CD4-positive, alpha-beta T cell treated with Interleukin-6 at 100 ng/mL for 8 hours (primary cell): ENCODE measurements around the gene MPIG6B.
A peak's percentile ranks its signal among the peaks of the same experiment; 100 is the strongest.
"Not testable (repeated sequence)": the region's sequence is repeated elsewhere in the genome, so short reads cannot be mapped to it uniquely, and the experiment has no call there.

ENCODE experiments used
- DNase-seq: peaks from one replicate; pipeline ENCODE4 v3.0.0-alpha.2; 2020; ENCODE audit warnings: mixed read lengths, low spot score

Gene MPIG6B

DNA sequence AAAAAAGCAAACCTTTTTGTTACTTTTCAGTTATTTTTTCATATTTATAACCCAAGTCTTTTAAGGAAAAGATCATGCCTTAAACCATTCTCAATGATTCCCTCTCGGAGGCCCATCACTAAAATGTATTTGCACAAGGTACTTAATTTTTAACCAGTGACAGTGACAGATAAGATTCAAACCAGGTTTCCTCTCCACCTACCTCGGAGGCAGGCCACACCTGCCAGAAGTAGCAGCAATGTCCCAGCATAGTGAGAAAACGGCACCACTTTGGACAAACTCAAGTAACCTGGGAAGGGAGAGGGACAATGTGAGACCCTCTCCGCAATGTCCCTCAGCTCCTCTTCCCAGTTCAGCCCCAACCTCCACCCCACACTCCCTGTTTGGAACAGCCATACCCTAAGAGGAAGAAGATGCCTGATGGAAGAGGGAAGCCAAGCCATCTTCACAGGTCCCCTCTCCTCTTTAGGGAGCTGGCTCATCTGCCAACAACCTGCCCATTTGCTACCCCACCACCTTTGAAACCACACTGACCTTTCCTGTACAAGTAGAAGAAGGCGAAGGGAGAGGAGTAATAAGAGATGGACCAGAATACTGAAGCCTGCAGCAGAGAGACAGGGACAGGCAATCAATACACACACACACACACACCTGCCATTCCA is 22.3 kb upstream of the MPIG6B start:
- DNase-seq: no peak

DNA sequence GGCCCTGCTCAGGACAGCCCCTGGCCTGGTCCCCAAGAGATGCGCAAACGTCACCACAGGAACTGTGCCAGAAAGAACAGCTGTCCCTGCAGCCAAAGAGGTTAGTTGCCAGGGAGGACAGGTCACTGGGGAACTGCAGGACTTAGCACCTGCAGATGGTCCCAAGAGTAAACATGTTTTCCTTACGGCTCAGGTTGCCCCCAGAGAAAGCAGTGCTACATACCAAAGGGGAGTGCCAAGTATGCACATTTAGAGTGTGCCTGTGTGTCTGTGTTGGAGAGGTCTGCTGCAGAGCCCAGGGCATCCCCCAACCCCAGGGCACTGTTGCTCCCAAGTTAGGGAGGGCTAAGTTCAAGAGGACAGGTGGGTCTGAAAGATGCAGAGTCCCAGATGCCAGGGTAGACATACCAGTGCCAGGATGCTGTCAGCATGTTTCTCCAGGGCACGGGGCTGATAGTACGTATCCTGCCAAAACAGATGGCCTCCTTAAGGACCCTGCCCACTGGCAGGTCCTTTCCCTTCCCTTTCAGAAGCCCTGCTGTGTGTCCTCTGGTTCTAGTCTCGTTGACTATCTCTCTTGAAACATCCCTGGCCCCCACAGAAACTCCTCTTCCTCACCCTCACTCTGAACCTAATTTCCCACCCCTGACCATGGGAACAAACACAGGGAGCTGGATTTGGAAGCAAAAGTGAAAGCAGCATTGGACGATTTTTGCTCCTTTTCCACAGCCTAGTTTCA is 21.3 kb upstream of the MPIG6B start:
- no peak for DNase-seq

DNA sequence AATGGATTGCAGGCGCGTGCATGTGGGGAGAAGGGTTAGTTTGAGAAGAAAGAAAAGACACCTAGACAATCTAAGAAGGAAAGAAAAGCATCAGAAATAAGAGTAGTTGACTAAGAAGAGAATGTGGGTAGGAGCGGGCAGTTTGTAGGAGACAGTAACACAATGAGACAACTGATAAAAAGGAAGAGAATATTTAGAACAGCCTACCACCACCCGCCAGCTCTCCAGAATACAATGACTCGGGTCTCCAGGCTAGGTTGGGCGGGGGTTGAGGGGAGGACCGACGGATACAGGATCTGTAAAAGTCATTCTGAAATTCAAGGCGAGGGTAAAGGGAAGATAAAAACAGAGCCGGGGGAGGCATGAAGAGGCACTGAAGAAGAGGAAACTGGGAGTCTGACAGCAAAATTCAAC is 20.8 kb upstream of the MPIG6B start:
- DNase-seq: no peak

DNA sequence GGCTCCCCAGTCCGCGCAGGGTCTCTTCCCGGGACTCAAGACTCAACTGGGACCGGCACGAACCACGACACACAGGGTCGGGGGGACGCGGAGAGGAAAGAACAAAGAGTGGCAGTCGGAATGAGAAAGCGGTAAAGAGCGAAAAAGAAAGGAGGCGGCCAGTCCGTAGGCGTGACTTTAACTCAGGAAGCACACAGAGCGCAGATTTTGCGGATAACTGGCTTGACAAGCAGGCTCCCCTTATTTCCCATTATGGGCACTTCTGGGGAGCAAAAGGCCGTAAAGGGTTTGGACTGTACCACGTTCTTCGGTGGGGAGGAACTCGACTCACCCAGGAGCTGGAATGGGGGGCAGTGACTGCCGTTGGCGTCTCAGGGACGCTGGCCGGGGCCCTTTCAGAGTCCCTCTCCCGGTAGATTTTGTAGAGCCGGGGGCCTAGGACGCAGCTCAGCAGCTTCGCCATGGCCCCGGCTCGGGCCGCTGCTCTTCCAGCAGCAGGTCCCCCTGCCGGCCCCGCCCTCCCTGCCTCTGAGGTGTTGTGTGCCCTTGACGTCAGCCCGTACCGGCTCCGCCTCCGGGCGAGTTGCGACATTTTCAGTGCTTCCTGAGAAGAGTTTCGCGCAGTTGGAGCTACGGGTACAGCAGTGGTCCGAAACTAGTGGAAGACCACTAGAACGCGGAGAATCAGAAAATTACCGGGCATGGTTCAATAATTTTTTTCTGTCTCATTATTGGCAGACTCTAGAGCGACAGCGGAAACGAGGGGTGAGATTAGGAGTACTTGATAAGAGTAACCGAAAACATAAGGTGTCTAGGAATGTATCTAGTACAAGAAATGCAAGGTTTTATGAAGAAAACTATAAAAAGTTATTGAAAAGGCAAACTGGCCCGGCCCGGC is 20.1 kb upstream of the MPIG6B start, which contains the start of gene ABHD16A:
ABHD16A (minus strand) TSS at position 506 of the 898 bp plus-strand sequence; CDS start at position 463, 43 bp downstream.
- DNase-seq: peak; percentile 98

DNA sequence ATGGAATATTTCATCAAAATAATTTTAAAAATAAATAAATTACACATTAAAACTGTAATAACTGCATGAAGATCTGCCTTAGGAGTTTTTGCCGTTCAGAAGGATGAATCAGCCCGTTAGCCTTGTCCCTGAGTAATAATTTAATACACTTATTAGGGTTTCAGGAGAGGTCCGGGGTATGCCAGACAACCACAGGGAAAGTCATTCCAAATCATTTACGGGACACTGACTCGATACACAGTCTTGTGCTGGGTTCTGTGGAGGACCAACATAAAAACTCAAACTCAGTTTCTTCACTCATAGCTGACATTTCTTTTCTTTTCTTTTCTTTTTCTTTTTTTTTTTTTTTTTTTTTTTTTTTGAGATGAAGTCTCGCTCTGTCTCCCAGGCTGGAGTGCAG is 17.2 kb upstream of the MPIG6B start:
- DNase-seq: no peak

DNA sequence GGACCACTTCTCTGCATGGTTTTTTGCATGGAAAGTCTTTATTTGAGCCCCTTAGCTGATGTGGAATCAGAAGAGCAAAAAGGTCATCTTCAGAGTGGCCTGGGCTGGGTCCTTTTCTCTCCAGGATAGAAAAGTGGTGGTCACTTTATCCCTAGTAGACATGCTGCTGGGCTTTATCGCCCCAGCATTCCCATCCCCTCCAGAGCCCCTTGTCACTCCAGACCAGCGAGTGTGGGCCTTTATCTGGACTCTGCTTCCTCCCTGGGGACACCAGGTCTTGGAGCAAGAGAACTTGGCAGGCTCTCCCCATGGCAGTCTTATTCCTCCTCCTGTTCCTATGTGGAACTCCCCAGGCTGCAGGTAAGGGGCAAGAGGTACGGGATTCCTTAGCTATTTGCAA is 16.6 kb upstream of the MPIG6B start, which contains the start of gene LY6G6F:
LY6G6F (plus strand) TSS at position 268 of the 400 bp plus-strand sequence; CDS start at position 309, 41 bp downstream.
- DNase-seq: no peak

DNA sequence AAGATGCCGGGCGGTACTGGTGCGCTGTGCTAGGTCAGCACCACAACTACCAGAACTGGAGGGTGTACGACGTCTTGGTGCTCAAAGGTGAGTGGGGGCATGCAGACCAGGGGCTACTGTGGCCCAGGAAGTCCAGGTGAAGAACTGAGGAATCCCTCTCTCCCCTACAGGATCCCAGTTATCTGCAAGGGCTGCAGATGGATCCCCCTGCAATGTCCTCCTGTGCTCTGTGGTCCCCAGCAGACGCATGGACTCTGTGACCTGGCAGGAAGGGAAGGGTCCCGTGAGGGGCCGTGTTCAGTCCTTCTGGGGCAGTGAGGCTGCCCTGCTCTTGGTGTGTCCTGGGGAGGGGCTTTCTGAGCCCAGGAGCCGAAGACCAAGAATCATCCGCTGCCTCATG is 15.5 kb upstream of the MPIG6B start:
- no peak for DNase-seq

DNA sequence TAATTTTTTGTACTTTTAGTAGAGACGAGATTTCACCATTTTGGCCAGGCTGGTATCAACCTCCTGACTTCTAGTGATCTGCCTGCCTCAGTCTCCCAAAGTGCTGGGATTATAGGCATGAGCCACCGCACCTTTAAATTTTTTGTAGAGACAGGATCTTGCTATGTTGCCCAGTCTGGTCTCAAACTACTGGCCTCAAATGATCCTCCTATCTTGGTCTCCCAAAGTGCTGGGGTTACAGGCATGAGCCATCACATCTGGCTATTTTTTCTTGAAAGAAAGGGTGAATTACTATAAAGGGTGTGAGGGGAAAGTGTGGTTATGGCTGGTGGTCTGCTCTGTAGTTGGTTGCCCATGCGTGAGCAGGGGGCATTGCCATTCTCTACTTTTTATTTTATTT is 14.9 kb upstream of the MPIG6B start:
- DNase-seq: no peak

DNA sequence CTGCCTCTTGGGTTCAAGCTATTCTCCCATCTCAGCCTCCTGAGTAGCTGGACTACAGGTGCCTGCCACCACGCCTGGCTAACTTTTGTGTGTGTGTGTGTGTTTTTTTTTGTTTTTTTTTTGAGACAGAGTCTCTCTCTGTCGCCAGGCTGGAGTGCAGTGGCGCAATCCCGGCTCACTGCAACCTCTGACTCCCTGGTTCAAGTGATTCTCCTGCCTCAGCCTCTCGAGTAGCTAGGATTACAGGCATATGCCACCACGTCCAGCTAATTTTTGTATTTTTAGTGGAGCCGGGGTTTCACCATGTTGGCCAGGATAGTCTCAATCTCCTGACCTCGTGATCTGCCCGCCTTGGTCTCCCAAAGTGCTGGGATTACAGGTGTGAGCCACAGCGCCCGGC is 14.0 kb upstream of the MPIG6B start:
- not testable (repeated sequence) for DNase-seq

DNA sequence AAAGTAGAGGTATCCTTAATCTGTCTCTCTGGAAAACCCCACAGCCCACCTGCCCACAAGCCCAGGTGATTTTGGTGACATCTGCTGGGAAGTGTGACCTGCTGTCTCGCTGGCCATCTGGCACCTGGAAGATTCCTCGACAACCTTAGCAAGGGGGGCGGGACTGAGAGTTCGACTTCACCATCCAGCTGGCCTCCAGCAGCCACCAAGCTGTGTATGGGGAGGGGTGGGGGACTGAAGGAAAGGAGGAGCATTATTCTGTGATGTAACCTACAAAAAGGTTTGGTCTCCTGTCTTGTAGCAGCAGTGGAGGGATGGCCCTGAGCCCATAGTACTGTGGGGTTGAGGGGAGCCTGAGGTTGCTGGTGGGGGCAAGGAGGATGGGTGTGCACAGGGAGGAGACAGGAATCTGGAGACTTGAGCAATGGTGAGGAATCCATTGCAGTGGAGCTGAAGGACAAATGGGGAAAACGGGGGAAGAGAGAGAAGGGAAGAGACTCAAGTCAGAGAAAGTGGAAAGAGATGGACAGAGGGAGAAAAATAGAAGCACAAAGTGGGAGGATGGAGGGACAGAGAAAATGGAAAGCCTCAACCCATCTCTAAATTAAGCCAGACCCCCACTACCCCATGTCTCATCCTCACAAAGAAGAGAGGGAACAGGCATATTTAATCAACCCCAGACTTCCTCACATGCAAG is 12.5 kb upstream of the MPIG6B start:
- no peak for DNase-seq

DNA sequence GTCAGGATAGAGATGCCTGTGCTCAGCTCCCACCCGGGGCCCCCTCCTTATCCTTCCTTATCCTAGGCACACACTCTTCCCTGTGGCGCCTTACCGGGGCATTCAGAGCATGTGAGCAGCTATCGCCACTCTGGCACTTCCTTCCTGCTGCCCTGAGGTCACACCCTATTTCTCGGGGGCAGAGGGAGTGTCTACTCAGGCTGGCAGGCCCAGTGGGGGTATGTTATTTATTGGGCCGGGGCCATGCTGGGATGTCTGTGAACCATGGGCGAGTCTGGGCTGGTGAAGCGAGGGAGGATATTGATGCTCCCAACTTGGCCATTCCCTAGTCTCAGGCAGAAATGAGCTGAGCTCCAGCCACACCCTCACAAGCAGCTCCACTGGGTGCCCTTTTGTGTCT is 11.9 kb upstream of the MPIG6B start:
- no peak for DNase-seq

DNA sequence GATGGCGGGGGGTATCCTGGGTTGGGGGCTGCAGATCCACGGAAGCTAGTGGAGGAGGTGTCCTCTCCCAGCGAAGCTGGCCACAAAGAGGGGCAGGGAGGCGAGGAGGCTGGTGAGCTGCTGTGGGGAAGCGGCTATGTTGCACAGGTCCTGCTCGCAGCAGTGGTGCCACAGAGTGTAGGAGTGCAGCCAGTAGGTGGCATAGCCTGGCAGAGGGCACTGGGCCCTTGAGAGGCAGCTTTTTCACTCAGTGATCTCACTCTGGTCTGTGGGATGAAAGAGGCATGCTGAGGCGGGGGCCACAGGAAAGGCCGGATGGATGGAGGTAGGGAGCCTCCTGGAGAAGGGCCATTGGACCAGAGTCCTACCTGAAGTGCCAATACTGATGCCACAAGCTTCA is 10.9 kb upstream of the MPIG6B start:
- no peak for DNase-seq

DNA sequence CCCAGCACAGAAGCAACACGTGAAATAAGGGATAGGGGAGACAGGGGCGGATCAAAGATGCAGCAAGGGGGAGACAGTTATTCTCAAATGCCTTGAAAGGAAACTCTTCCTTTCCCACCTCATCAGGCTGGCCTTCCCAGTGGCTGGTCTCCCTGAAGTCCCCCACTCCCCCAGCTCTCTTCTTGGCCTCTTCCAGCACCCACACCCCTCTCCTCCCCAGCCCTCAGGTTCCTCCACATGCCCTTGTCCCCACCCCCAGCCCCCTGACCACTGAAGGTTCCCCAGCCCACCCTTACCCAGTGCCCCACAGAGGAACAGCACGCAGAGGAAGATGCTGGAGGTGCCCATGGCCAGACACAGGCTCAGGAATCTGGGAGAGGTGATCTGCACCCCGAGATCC is 9.7 kb upstream of the MPIG6B start:
- no peak for DNase-seq

DNA sequence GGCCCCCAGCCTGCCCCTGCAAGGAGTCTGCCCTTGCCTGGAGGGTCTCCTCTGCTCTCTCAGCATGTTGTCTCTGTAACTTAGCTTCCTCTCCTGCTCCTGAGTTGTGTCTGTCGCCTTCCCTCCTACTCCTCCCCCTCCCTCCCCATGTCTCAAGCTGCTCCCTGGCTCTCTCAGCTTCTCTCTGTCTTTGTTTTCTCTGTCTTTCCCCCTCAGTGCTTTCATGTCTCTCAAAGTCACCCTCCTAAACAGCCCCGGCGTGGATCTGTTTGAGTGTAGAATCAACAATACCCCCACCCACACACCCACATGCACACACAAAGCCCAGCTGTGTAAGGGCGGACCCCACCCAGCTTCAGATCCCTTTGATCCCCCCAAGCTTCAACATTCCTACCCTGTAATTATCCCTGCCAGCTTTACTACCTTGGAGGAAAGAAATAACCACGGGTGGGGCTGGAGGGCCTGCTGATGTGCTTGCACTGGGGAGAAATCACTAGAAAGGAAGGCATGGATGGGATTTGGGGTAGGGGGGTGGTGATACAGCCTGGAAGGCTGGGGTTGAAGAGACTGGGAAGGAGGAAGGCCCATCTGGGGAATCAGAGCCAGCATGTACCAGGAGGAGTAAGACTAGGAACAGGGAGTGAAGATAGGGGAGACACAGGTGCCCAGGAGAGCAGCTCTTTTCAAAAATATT is 9.0 kb upstream of the MPIG6B start:
- DNase-seq: no peak

DNA sequence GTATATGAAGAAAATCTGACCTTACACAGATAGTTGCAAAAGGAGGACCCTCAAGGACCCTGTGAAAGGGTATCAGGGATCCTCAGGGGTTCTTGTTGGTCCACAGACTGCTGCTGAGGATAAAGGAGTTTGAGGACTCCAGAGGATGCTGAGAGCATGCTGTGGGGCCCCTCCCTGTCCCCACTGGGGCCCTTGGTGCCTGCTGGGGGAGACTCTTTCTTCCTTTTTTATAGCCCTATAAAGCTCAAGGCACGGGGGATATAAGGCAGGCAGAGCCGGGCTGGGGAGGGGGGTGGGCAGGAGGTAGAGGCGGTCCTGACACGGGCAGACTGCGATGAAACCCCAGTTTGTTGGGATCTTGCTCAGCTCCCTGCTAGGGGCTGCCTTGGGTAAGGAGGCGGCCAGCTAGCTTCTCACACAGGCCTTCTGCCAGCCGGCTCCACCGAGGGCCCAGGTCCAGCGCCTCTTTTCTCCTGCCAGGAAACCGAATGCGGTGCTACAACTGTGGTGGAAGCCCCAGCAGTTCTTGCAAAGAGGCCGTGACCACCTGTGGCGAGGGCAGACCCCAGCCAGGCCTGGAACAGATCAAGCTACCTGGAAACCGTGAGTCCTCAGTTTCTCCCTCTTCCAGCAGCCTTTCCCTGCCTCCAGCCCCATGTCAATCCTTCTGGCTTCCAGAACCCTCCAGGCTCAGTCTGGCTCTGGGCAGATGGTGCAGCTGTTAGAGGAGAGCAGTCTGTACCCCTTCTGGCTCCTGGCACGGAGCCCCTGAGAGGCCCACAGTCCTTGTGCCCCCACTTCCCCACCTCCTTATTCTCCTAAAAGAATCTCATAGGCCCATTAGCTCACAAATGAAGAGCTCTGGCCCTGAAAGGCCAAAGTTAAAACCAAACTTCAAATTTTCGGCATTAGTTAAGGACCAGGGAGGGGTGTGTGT is 7.9 kb upstream of the MPIG6B start, which contains the start of gene LY6G6D:
LY6G6D (plus strand) TSS at position 327 of the 937 bp plus-strand sequence; CDS start at position 335, 8 bp downstream.
- DNase-seq: no peak

DNA sequence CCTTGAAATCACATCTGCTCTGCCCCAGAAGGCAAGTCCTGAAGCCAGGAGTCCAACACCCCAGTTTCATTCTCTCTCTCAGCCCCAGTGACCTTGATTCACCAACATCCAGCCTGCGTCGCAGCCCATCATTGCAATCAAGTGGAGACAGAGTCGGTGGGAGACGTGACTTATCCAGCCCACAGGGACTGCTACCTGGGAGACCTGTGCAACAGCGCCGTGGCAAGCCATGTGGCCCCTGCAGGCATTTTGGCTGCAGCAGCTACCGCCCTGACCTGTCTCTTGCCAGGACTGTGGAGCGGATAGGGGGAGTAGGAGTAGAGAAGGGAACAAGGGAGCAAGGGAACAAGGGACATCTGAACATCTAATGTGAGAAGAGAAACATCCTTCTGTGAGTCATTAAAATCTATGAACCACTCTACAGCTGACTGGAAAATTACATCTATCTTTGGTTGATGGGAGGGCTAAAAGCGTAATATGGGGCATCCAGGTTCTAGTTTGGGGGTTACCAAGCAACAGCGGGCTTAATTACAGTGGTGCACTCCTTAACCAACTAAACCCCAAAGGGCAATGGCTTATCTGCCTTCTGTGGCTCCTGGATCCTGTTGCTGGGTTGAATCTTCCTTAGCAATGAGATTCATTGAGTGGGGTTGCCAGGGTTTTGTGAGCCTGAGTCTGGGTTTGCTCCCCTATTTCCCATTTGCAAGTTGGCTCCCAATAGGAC is 5.5 kb upstream of the MPIG6B start:
- DNase-seq: no peak

DNA sequence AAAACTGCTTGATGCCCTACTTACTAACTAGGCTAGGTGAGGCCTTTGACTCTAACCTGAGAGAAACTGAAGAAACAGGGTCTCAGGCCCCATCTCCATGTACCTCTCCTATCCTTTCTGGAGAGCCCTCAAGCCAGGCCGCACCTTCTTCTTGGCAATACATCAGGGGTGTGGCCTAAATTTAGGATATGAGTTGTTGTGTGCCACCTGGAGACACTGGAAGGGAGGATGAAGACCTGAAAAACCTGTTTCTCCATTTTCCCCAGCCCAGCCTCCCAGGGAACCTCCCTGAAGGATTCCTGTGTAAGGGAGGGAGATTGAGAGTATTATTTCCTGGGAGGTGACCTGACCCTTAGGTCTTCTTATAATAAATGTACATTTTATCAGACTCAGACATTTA is 4.9 kb upstream of the MPIG6B start:
- no peak for DNase-seq

DNA sequence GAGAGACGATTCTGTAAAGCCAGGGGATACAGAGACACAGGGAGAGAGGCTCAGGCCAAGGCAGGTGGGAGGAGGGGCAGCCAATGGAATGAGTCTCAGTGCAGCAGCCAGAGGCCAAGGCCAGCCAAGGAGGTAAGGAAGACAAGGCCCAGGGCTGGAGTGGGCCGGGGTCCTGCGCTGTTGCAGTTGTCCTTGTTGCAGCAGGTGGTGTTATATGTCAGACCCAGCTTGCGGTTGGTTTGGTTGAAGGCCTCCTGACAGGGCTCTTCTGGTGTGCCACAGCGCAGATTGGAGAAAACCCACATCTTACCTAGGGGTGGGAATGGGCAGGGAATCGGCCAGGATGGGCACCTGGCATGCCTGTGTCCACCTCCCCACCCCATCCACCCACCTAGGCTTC is 4.2 kb upstream of the MPIG6B start:
- DNase-seq: no peak

DNA sequence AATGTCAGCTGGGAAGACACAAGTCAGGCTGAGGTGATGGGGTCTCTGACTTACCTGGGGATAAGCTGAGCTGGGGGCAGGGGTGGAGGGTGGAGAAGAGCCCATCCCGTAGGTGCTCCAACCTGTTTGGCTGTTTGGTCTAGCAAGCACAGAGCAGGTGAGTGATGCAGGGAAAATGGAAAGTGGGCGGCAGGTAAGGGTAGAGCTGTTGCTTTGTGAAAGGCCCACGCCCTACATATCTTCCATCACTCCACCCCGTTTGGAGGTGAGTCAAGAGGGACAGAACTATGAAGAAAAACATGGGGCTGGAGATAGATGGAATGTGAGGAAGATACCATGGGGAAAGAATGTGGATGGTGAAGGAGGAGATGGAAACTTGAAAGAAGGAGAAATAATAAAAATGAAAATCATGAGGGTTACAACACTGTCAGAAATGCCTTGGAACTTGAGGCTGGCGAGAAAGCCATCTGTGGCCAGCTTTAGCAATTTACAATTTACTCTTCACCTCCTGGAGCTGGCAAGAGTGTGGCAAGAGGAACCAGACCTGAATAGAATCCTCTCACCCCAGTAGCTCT is 2.9 kb upstream of the MPIG6B start:
- no peak for DNase-seq
